Glutamatergic neuron (in vitro differentiated cells): Measurements from ENCODE around the gene NSL1. TPM values are rescaled to one million over a fixed set of nuclear protein-coding genes. Genes with fewer than 3 reads are reported as not detected.

ENCODE experiments used
- DNase-seq: peaks from one replicate; pipeline ENCODE4 v3.0.0; 2022
- H3K27ac Mint-ChIP-seq: one replicate; pipeline ENCODE4 v1.8.0; 2020; ENCODE audit warnings: mild to moderate bottlenecking, mixed read lengths, inconsistent platforms; ENCODE audit not compliant: unreplicated experiment
- H3K27me3 Mint-ChIP-seq: one replicate; pipeline ENCODE4 v1.8.0; 2020; ENCODE audit warnings: mild to moderate bottlenecking, moderate library complexity, mixed read lengths, inconsistent platforms; ENCODE audit not compliant: unreplicated experiment
- H3K36me3 Mint-ChIP-seq: one replicate; pipeline ENCODE4 v1.8.0; 2020; ENCODE audit warnings: mild to moderate bottlenecking, mixed read lengths, inconsistent platforms; ENCODE audit not compliant: unreplicated experiment
- H3K4me1 Mint-ChIP-seq: one replicate; pipeline ENCODE4 v1.8.0; 2020; ENCODE audit warnings: mild to moderate bottlenecking, low read depth, mixed read lengths, inconsistent platforms; ENCODE audit not compliant: unreplicated experiment
- H3K4me3 Mint-ChIP-seq: one replicate; pipeline ENCODE4 v1.8.0; 2020; ENCODE audit warnings: mild to moderate bottlenecking, mixed read lengths, inconsistent platforms; ENCODE audit not compliant: unreplicated experiment
- H3K9me3 Mint-ChIP-seq: one replicate; pipeline ENCODE4 v1.8.0; 2020; ENCODE audit warnings: mild to moderate bottlenecking, moderate library complexity, mixed read lengths, inconsistent platforms; ENCODE audit not compliant: unreplicated experiment
- CTCF ChIP-seq: fragments of 200-600 bp; sonication (generic); IDR thresholded peaks from one replicate; pipeline ENCODE4 v1.5.0; 2021; ENCODE audit not compliant: partially characterized antibody, unreplicated experiment
- total RNA-seq: library from RNA; stranded (reverse); fragmentation: NEBNext Ultra II Directional; extraction: Animal tissue kit (Norgen Biotek cat#: 25700); gene quantifications from one replicate; pipeline ENCODE4 v1.2.1, GENCODE V29; 2021; ENCODE audit not compliant: unreplicated experiment

Gene NSL1
- total RNA-seq, 1 donor from 2014 or later, result 35.0 TPM

GRCh38 chr1:212819726-212820125, 28.1 kb upstream of the NSL1 start:
- TF ChIP-seq CTCF, result no peak
- H3K9me3 Mint-ChIP-seq, result peaks cover 5% of the 10 kb centered on the region
- DNase-seq, result no peak
- H3K27me3 Mint-ChIP-seq, result peaks cover 3% of the 10 kb centered on the region
- peaks cover 13% of the 10 kb centered on the region for H3K36me3 Mint-ChIP-seq
- no peaks in the 10 kb centered on the region for H3K4me1 Mint-ChIP-seq
- no peak overlapping the region for H3K27ac Mint-ChIP-seq
- H3K4me3 Mint-ChIP-seq, result no peak overlapping the region

- DNase-seq, result no peak
- TF ChIP-seq CTCF, result no peak
- no peaks in the 10 kb centered on the region for H3K27me3 Mint-ChIP-seq
- no peaks in the 10 kb centered on the region for H3K4me1 Mint-ChIP-seq
- no peak overlapping the region for H3K27ac Mint-ChIP-seq
- H3K36me3 Mint-ChIP-seq, result no peaks in the 10 kb centered on the region
- no peaks in the 10 kb centered on the region for H3K9me3 Mint-ChIP-seq
- no peak overlapping the region for H3K4me3 Mint-ChIP-seq
These were observed 25.1 kb upstream of the NSL1 start for GRCh38 chr1:212816567-212817278.

GRCh38 chr1:212814537-212815334, 23.2 kb upstream of the NSL1 start:
- Mint-ChIP-seq H3K4me3 (no peak overlapping the region), H3K36me3 (no peaks in the 10 kb centered on the region), H3K9me3 (no peaks in the 10 kb centered on the region), H3K27me3 (no peaks in the 10 kb centered on the region), H3K4me1 (no peaks in the 10 kb centered on the region), H3K27ac (no peak overlapping the region)
- DNase-seq, result no peak
- TF ChIP-seq CTCF, result peak; percentile 16

- Mint-ChIP-seq H3K36me3 (peaks cover 11% of the 10 kb centered on the region), H3K4me1 (no peaks in the 10 kb centered on the region), H3K9me3 (no peaks in the 10 kb centered on the region), H3K27ac (no peak overlapping the region), H3K27me3 (no peaks in the 10 kb centered on the region), H3K4me3 (no peak overlapping the region)
- no peak for DNase-seq
- no peak for TF ChIP-seq CTCF
These were observed 14.2 kb upstream of the NSL1 start for GRCh38 chr1:212805767-212806166.

GRCh38 chr1:212797681-212798080, 6.1 kb upstream of the NSL1 start:
- H3K4me3 Mint-ChIP-seq, result no peak overlapping the region

More at GRCh38 chr1:212797681-212798080, 6.1 kb upstream of the NSL1 start:
- TF ChIP-seq CTCF, result no peak
- no peaks in the 10 kb centered on the region for H3K27me3 Mint-ChIP-seq
- DNase-seq, result no peak
- H3K27ac Mint-ChIP-seq, result no peak overlapping the region
- no peaks in the 10 kb centered on the region for H3K9me3 Mint-ChIP-seq
- peaks cover 4% of the 10 kb centered on the region for H3K4me1 Mint-ChIP-seq
- H3K36me3 Mint-ChIP-seq, result peaks cover 11% of the 10 kb centered on the region
